GM21529 (cell line): ENCODE measurements around the gene MEIOSIN.
A peak's percentile ranks its signal among the peaks of the same experiment; 100 is the strongest.
"Not testable (repeated sequence)": the region's sequence is repeated elsewhere in the genome, so short reads cannot be mapped to it uniquely, and the experiment has no call there.

Source experiments
- ATAC-seq: cut with Tn5 transposase; IDR thresholded peaks from one replicate; pipeline ENCODE4 v1.9.1; 2021; ENCODE audit not compliant: unreplicated experiment

MEIOSIN gene, protein sequence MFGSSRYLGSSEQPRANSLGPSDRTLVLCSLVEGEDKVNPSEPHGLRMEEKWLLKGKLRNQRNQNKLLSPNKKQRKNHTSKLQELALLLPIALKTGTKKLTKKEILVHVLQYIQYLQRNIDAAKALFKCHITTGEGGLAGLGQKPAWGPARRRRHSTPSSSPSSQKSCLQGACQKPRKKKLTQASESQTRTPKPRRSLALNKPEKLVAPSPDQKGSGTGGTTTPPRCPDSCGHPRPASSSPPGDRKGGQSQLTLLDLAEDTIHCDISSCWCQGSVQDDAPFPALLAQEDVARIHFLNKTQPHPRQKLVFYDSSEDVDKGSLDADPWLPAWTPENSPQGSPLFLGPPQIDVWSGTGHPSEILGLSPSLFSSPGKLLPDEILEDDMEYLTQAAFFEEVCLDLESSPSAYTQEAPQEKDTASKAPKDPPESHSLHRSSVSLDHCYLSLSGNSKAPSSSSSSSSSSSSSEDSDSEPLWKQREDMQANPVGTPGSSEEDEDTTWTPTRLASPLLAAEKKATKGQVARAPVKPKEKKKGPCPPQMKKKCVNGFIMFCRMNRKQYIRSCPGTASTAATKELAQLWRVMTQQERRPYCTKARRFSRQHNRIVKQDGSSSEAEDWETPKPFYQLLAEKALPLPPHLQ

DNA sequence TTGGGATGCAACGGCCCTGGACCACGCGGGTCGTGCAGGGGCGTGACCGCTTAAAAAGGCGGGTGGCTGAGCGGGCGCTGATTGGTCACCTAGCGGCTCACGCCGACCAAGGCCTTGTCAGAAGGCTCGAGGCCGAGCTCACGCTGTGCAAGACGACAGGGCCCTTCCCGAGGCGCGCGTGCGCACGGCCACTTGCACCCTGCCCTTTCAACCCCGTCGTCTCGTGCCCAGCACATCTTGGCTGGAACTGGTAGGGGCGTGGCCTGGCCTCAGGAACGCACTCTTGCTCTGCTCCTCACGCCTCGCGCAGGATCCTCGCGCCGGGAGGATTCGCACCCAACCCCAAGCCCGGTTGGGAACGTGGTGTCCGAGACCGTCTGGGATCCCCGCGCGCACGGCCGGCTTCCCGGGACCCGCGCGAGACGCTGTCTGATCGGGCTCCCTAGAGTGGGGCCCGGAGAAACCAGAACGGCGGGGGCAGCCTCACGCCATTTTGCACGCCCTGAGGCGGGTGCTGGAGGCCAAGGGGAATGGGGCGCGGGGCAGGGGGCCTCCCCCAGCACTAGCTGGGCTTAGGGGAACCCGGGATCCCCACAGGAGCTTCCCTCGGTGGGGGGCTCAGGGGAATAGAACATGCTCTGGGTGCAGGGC is at the start of gene MEIOSIN:
MEIOSIN (plus strand) TSS at position 280 of the 651 bp plus-strand sequence. CDS start 1,938 bp downstream, outside the sequence.
- no peak for ATAC-seq

DNA sequence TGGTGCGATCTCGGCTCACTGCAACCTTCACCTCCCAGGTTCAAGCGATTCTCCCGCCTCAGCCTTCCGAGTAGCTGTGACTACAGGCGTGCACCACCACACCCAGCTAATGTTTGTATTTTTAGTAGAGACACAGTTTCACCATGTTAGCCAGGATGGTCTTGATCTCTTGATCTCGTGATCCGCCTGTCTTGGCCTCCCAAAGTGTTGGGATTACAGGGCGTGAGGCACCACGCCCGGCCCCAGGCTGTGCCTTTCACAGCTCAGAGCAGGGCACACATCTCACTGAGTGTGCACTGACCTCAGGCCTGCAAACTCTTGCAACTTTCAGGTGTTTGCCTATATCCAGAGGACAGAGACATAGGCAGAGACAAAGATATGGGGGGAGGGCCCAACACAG is 48.2 kb upstream of the MEIOSIN start:
- not testable (repeated sequence) for ATAC-seq

GRCh38 chr19:45687599-45687998 is 45.6 kb upstream of the MEIOSIN start:
- ATAC-seq = no peak

- peak; percentile 37 for ATAC-seq
Measured at GRCh38 chr19:45691516-45692186, 41.6 kb upstream of the MEIOSIN start, which contains the start of gene SNRPD2. TSS of gene SNRPD2 (minus strand) at chr19:45691953. CDS start at chr19:45691888, 65 bp downstream.

DNA sequence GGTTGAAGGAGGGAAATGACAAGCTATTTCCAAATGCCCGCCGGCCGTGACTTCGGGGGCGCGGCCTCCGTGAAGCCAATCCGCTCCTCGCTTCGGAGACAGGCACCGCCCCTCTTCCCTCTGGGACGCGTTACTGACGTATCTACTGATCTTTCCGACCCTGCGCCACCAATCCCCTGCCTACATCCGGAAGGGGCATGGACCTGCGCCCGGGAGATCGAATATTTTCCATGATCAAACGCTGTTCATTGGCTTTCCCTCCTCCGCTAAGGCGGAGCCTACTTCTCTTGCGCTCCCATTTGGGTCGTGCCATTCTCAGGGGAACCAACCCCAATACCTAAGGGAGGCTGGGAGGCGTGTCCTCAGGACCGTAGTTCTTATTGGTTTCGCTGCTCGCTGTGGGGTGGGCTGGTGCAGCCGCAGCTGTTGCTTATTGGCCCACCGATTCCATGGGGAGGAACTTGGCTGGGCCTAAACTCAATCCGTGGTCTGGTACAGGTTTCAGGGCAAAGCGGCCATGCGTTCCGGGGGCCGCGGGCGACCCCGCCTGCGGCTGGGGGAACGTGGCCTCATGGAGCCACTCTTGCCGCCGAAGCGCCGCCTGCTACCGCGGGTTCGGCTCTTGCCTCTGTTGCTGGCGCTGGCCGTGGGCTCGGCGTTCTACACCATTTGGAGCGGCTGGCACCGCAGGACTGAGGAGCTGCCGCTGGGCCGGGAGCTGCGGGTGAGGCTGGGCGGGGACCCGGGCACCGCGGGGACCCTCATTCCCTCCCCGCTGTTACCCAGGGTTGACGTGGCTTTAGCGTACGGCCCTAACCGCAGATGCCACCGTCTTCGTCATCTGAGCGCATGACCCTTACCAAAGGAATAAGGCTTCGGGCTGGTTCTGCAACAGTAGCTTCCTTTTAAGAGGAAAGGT is 40.8 kb upstream of the MEIOSIN start, which contains the start of gene QPCTL:
QPCTL (plus strand) TSS at position 480 of the 919 bp plus-strand sequence; CDS start at position 518, 38 bp downstream.
- peak; percentile 85 for ATAC-seq

DNA sequence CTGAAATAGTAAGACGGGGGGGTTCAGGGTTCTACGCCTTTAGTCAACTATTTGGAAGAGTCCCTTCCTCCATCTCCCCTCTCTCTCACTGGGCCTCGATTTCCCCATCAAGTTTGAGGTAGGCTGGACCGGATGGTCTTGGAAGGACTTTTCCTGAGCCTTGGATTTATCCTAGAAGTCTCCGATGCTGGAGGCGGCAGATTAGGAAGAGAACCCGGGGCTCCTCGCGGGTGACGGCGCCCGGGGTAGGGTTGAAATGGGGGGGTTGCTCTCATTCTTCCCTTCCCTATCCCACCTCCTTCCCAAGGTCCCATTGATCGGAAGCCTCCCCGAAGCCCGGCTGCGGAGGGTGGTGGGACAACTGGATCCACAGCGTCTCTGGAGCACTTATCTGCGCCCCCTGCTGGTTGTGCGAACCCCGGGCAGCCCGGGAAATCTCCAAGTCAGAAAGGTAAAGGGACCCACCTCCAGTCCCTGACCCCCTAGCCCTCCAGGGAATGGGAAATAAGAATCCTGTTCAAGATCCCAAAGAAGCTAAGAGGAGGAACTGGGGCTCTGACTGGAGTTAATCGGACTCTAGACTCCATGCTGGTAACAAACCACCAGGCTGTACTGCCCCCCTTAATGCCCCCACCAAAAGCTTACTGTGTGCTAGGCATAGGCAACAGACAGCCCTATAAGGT is 40.0 kb upstream of the MEIOSIN start:
- no peak for ATAC-seq

DNA sequence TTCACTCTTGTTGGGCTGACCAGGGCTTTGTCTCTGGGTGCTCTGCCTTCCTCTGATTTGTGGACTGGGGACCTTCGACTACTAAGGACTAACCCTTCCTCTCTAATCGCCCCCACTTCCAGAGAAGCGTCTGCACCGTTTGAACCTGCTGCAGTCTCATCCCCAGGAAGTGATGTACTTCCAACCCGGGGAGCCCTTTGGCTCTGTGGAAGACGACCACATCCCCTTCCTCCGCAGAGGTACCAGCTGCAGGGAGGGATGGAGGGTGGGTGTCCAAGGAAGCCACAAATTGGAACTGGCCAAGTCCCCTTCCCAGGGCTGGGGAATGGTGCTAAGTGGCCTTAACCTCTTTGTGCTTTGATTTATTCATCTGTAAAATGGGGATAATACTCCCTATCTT is 31.6 kb upstream of the MEIOSIN start:
- no peak for ATAC-seq

- no peak for ATAC-seq
Measured at GRCh38 chr19:45705115-45705514, 28.1 kb upstream of the MEIOSIN start.

DNA sequence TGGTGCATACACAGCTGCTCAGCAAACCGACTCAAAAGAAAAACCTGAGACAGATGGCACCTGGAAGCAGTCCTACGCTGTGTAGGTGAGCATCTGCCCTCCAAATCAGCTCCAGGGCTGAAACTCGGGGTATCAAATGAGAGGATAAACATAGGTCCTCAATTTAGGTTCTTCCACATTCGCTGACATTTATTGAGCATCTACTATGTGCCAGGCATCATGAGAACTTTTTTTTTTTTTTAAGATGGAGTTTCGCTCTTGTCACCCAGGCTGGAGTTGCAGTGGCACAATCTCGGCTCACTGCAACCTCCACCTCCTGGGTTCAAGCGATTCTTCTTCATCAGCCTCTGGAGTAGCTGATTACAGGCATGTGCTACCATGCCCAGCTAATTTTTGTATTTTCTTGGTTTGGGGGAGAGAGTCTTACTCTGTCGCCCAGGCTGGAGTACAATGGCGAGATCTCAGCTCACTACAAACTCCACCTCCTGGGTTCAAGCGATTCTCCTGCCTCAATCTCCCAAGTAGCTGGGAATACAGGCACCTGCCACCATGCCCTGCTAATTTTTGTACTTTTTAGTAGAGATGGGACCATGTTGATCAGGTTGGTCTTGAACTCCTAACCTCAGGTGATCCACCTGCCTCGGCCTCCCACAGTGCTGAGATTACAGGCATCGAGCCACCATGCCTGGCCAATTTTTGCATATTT is 27.4 kb upstream of the MEIOSIN start:
- ATAC-seq = no peak

- no peak for ATAC-seq
Measured at GRCh38 chr19:45710356-45711130, 22.7 kb upstream of the MEIOSIN start.

DNA sequence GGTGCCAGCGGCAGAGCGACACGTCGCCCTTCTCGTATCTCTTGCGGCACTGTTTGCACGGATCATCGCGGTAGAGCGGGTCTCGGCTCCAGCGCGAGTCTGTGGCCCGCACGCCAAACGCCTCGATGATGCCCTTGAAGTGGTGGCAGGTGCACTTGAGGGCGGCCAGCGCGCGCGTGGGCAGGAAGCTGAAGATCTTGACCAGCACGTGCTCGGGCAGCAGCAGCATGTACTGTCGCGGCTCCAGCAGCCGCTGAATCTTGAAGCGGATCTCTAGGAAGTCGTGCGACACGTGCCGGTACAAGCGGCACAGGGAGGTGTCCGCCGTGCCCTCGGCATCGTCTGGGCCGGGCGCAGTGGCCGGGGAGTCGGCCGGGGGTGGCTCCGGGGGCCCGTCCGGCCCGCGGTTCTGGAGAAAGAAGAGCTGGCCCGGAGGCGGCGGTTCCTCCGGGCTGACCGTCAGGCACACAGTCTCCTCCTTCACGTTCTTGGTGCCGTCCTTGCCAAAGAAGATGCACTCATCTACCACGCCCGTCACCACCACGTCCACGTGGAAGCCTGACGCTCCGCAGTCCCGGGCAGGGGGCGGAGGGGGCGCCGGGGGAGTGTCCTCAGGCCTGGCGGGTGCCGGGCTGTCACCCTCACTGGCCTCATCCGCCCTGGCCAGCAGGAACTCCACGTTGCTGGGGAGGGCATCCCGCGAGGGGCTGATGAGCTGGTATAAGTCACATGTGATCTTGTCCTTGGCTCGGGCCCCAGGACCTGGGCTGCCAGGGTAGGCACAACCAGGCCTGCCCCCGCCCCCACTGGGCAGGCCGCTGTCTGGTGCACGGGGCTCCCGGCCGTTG is 21.2 kb upstream of the MEIOSIN start:
- ATAC-seq = no peak

DNA sequence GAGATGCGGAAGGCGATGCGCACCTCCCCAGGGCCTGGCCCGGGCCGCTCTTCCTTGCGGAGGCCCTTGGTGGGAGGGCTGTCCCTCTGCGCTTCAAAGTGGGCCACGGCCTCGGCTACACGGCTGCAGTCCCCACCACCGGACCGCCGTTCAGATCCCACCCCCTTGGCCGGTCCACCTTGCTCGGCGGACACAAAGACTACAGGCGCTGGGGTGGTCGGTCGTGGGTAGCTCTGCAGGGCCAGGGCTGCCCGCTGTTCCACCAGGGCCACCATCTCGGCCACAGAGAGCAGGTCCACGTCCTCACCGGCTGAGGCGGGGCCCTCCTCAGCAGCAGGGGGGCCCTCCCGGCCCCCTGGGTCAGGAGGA is 20.6 kb upstream of the MEIOSIN start:
- ATAC-seq = no peak

- no peak for ATAC-seq
Measured at GRCh38 chr19:45713141-45713540, 20.1 kb upstream of the MEIOSIN start.

DNA sequence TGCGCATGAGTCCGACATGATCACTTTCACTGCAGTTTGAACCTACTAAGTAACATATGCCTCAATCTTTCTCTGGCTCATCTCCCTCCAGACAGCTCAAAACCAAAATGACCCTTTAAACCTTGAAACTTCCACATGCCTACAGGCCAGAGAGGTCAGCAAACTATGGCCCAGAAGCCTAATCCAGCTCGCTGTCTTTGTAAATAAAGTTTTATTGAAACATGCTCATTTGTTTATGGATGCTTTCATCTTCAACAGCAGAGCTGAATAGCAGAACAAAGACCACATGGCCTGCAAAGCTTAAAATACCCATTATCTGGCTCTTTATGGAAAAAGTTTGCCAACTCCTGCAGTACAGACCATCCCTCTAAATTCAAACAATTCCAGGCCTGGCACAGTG is 18.1 kb upstream of the MEIOSIN start:
- no peak for ATAC-seq

DNA sequence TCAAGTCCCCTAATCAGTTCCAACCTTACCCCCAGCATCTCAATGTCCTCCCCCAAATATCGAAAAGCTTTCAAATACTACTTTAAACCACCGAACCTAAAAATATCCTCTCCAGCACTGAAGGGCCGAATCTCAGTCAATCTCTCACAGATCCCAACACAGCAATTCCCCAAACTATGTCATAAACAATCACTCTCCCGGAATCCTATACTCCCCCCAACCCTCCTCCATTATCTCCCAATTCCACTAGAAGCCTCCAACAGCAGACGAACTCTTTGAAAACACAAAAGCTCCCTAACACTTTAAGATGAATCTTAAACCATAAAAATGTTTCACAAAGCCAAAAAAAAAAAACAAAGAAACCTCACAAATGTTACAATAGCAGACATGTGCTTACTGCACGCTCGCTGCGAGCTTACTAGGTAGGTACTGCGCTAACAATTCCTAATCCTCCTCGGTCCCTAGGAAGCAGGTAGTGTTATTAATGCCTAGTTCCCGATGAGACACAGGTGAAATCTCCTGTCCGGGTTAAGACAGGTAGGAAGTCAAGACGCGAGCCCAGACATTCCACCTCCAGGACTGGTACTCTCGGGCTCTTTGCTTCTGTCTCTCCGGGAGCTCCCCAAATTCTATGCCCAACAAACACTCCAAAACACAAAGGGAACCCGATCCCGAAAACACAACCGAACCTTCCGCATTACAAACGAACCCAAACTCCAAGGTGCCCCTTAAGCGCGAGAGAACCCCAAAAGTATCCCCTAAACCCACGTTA is 16.7 kb upstream of the MEIOSIN start:
- ATAC-seq = no peak

DNA sequence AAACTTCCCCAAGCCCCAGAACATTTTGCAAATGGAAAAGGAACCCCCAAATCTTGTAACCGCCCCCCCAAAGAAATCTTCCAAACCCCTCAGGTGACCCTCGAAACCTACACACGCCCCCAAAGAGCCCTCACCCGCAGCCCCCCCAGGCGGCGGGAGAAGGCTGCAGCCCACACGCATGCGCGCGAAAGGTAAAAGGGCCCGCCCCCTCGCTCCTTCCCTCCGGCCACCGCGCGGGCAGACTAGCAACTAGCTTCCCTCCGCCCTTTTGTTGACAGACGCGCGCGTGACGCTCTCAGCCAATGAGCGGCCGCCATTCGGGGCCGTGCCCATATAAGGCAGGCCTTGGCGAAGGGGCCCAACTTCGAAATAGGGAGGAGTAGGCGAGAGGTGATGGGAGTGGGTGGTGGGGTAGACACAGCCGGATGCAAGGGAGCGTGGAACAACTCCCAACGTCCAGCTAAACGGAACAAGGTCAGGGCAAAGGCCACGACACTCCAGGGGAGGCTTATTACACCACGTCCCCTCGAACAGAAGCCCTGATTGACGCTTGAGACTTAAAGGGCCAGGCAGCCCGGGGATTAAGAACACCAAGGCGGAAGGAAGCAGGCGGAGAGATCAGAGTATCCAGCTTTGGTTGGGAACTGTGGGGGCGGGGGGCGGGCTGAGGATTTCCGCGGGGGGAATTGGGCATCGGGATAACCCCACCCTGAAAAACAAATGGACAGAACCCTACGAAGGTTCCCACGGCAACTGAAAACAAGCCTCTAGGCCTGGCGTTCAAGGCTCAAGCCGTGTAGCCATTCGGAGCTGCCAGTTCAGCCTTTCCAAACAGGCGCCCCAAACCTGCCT is 15.9 kb upstream of the MEIOSIN start:
- peak; percentile 91 for ATAC-seq
